Subcutaneous abdominal adipose tissue (tissue), 5 donors: ENCODE measurements around the gene LNX2.

Experiments
- H3K27ac ChIP-seq: one replicate; pipeline ENCODE4 v1.7.0; 2013; ENCODE audit warnings: low read depth, mild to moderate bottlenecking, inconsistent platforms, low read length, moderate library complexity
- H3K27me3 ChIP-seq, 5 donors: one replicate each; pipeline ENCODE4 v1.7.0; 2013; ENCODE audit warnings: low read length in 5 of 5, inconsistent platforms in 1 of 5; ENCODE audit not compliant: control insufficient read depth in 5 of 5, insufficient read depth in 4 of 5
- H3K36me3 ChIP-seq, 5 donors: one replicate each; pipeline ENCODE4 v1.7.0; 2013; ENCODE audit warnings: low read length in 5 of 5; ENCODE audit not compliant: control insufficient read depth in 5 of 5, insufficient read depth in 5 of 5
- H3K4me1 ChIP-seq, 5 donors: one replicate each; pipeline ENCODE4 v1.7.0; 2013; ENCODE audit warnings: low read length in 5 of 5, mild to moderate bottlenecking in 3 of 5, moderate library complexity in 1 of 5; ENCODE audit not compliant: control insufficient read depth in 5 of 5, insufficient read depth in 5 of 5
- H3K4me3 ChIP-seq, 5 donors: one replicate each; pipeline ENCODE4 v1.7.0; 2013; ENCODE audit warnings: low read length in 5 of 5, low read depth in 1 of 5
- H3K9ac ChIP-seq, 5 donors: one replicate each; pipeline ENCODE4 v1.7.0; 2013; ENCODE audit warnings: low read length in 5 of 5, mild to moderate bottlenecking in 4 of 5, moderate library complexity in 3 of 5
- H3K9me3 ChIP-seq, 5 donors: one replicate each; pipeline ENCODE4 v1.7.0; 2013; ENCODE audit warnings: low read length in 5 of 5; ENCODE audit not compliant: control insufficient read depth in 5 of 5
- donor health status: healthy.
- donor health status: healthy.
- donor health status: healthy.
- donor health status: healthy.
- donor health status: healthy.

LNX2 gene

DNA sequence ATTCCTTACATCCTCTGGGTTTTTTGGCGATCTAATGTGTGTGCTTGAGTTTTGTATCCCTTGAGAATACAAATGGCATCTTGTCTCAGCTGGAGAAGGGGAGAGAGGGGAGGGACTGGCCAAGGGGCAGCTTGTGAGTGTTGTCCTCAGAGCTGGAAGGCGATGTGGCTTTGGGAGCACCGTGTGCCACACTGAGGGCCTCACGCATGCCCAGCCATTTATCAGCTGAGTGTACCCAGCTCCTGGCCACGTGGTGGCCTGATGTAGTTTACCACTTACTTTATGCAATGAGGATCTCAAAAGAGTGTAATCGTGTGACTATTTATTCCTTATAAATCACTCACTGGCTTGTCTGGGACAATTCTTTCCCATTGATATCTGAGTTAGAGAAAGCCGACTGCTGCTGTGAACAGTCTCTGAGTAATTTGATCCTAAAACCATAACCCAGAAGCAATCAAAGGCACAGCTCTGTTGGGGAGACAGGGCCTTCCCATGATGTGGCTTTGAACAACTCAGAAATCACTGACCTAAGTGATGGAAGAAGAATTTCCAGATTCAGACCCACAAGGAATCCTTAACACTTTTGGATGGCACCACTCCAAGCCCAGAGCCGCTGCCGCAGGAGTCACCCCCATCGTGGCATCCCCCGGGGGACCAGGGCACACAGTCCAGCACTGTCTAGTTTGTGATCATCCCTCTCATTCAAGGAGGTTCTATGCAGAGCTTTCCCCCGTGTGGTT lies 116.0 kb downstream of the LNX2 start:
- peaks cover 0 to 5% (median 0%) of the 10 kb centered on the region in 5 donors for H3K27me3 ChIP-seq
- H3K27ac ChIP-seq = no peak overlapping the region
- peak overlapping the region in 1 of 5 donors; percentile 7 for H3K9ac ChIP-seq
- peaks cover 0 to 7% (median 0%) of the 10 kb centered on the region in 5 donors for H3K4me1 ChIP-seq
- no peak overlapping the region for H3K4me3 ChIP-seq
- H3K9me3 ChIP-seq = no peaks in the 10 kb centered on the region
- H3K36me3 ChIP-seq = no peaks in the 10 kb centered on the region

DNA sequence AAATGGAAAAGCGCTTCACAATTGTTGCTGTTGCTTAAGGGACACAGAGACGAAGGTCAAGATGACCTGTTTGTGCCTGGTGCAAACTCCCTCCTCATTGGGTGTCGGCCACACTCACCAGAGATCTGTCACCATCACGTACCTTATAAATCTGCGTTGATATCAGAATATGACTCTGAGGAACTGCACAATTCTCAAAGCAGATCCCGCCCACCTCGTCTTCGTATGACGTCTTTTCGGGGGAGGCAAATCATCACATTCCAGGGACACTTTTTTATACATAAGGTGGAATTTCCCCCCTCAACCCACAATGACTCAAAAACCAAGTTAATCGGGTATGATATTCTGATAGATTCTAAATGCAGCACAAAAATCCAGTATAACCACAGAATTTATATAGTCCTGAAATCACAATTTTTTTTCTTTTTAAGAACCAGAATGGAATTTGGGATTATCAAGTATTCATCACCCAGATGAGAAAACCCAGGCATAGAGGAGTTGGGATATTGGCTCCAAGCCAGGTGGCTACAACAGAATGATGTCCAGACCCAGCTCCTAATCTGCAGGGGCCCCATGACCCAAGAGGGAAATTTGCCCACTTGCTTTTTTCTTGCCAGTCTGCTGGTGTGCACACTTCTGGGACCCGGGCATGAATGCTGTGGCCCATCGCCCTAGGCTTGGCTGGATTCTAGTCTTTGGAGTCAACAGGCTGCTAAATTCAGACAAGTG lies 119.4 kb downstream of the LNX2 start:
- peaks cover 0 to 7% (median 0%) of the 10 kb centered on the region in 5 donors for H3K4me1 ChIP-seq
- H3K9me3 ChIP-seq = no peaks in the 10 kb centered on the region
- H3K4me3 ChIP-seq = no peak overlapping the region
- H3K27me3 ChIP-seq = no peaks in the 10 kb centered on the region
- H3K9ac ChIP-seq = no peak overlapping the region
- H3K36me3 ChIP-seq = no peaks in the 10 kb centered on the region
- no peak overlapping the region for H3K27ac ChIP-seq

DNA sequence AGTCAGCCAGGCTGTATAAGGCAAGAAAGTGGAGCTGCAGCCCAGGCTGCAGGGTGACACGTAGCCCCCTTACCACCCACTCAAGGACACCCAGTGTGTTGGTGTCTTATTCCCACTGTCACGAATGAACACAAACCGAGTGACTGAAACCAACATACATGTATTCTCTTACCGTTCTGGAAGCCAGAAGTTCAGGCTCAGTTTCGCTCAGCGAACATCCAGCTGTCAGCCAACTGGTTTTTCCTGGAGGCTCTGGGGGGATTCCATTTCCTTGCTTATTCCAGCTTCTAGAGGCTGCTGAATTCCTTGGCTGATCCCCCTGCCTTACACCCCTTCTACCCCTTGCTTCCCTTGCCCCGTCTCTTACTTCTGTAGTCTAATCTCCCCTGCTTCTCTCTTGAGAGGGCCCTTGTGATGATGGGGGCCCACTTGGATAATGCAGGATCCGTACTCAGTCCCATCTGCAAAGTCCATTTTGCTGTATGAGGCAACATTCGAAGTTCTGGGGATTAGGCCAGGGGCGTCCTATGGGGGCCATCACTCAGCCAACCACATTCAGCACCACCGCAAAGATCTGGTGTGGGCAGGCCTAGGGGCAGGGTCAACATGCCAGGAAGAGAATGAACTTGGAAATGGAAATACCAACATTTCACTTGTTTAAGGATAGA lies 122.6 kb downstream of the LNX2 start:
- H3K4me1 ChIP-seq = no peaks in the 10 kb centered on the region
- H3K4me3 ChIP-seq = no peak overlapping the region
- no peak overlapping the region for H3K9ac ChIP-seq
- no peaks in the 10 kb centered on the region for H3K27me3 ChIP-seq
- H3K27ac ChIP-seq = no peak overlapping the region
- H3K9me3 ChIP-seq = no peaks in the 10 kb centered on the region
- no peaks in the 10 kb centered on the region for H3K36me3 ChIP-seq

DNA sequence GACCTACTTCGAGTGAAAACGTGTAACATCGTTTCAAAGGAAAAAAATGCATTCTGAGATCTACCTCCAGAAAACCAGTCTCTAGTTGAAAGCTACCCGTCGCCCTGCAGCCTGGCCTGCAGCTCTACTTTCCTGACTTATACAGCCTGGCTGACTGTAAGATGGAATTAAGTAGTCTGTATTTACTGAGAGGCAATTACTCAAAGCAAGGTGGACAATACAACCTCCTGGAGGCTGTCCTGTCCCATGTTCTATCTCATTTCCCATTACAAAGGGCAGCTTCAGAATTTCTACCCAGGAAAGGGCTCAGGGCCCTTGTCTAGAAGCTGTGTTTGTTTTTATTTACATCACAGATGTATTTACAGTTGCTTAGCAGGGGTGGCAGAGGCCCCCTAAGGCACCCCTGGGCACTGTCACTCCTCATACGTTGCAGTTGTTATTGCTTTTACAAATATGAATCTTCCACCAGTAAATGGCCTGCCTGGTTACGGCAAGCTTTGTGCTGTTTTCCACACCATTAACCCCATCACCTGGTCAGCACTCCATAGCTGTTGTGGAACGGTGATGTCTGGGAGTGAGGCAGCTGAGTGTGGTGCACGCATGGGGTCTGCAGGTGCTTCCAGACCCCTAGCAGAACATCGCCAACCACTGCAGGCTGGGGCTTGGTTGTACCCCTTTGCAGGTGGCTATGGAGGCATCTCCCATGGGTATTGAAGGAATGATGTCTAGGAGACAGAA lies 123.6 kb downstream of the LNX2 start:
- Histone ChIP-seq H3K27me3 (no peaks in the 10 kb centered on the region), H3K36me3 (no peaks in the 10 kb centered on the region), H3K9ac (no peak overlapping the region), H3K4me3 (no peak overlapping the region), H3K4me1 (no peaks in the 10 kb centered on the region), H3K9me3 (no peaks in the 10 kb centered on the region), H3K27ac (no peak overlapping the region)

DNA sequence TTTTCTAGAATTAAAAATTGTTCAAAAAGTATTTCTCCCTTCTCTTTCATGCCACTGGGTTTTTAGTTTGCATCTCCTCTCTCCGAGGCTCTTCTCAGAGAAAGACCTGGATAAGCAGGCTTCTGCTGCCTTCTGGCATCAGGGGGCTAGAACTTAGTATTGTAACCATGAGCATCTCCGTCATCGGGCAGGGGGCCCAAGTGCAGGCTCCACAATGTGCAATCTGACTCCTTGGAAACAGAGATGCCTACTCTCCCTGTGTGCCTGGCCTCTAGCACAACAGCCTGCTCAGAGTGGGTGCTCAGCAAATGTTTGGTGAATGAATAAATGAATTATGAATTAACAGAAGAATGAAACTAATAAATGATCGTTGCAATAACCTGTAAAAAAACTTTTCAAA lies 124.3 kb downstream of the LNX2 start:
- Histone ChIP-seq H3K4me1 (no peaks in the 10 kb centered on the region), H3K4me3 (no peak overlapping the region), H3K27me3 (no peaks in the 10 kb centered on the region), H3K9me3 (no peaks in the 10 kb centered on the region), H3K27ac (no peak overlapping the region), H3K9ac (no peak overlapping the region), H3K36me3 (no peaks in the 10 kb centered on the region)
